PC-9 (cell line): ENCODE results near the gene TPH1. TPM values are rescaled to one million over a fixed set of nuclear protein-coding genes. Genes with fewer than 3 reads are reported as not detected.

Experiments used
- BruUV-seq: library from RNA; stranded (reverse); fragments of 400-500 nt; replicated peaks from 2 replicates; lab custom pipeline; 2021; lab: Mats Ljungman, UMichigan
- CTCF ChIA-PET: fragments of 300-600 bp; sonication (Branson Sonifier 250); formaldehyde crosslinking; loops from one replicate; lab custom pipeline; 2022; ENCODE audit warnings: antibody characterized with exemption; lab: Charles Lee
- POLR2A ChIA-PET: fragments of 300-600 bp; sonication (Branson Sonifier 250); formaldehyde crosslinking; loops from one replicate; lab custom pipeline; 2022; ENCODE audit warnings: antibody characterized with exemption; ENCODE audit not compliant: unreplicated experiment; lab: Charles Lee
- DNase-seq, 2 experiments: peaks; one replicate each; pipeline versions ENCODE4 v3.0.0 to v3.0.0-alpha.2; 2015 to 2022; ENCODE audit warnings: mixed read lengths in 1 of 2
- H2AFZ ChIP-seq: fragments of 200-600 bp; sonication (generic); 2 replicates; pipeline ENCODE4 v1.8.1; 2017; ENCODE audit warnings: antibody characterized with exemption
- H3F3A ChIP-seq: fragments of 200-600 bp; sonication (generic); 2 replicates; pipeline ENCODE4 v1.8.1; 2017; ENCODE audit warnings: antibody characterized with exemption, mild to moderate bottlenecking, low read depth; ENCODE audit not compliant: insufficient read depth
- H3K27ac ChIP-seq: fragments of 200-600 bp; sonication (generic); 2 replicates; pipeline ENCODE4 v1.6.1; 2016; ENCODE audit warnings: mixed run types
- H3K27me3 ChIP-seq: fragments of 200-600 bp; sonication (generic); 2 replicates; pipeline ENCODE4 v1.6.1; 2016; ENCODE audit warnings: low read depth, mixed run types; ENCODE audit not compliant: insufficient read depth
- H3K36me3 ChIP-seq: fragments of 200-600 bp; sonication (generic); 2 replicates; pipeline ENCODE4 v1.6.1; 2016; ENCODE audit warnings: low read depth, mixed run types
- H3K4me1 ChIP-seq: fragments of 200-600 bp; sonication (generic); replicated peaks from 2 replicates; pipeline ENCODE4 v1.6.1; 2016; ENCODE audit warnings: mixed run types; ENCODE audit not compliant: insufficient read depth
- H3K4me2 ChIP-seq: fragments of 200-600 bp; sonication (generic); 2 replicates; pipeline ENCODE4 v1.6.1; 2017; ENCODE audit warnings: mixed run types
- H3K4me3 ChIP-seq: fragments of 200-600 bp; sonication (generic); 2 replicates; pipeline ENCODE4 v1.6.1; 2016; ENCODE audit warnings: mixed run types
- H3K79me2 ChIP-seq: fragments of 200-600 bp; sonication (generic); 2 replicates; pipeline ENCODE4 v1.6.1; 2017; ENCODE audit warnings: low read depth, mixed run types
- H3K9me2 ChIP-seq: fragments of 200-600 bp; sonication (generic); 2 replicates; pipeline ENCODE4 v1.8.1; 2017; ENCODE audit warnings: mild to moderate bottlenecking; ENCODE audit not compliant: insufficient read depth
- H3K9me3 ChIP-seq: fragments of 200-600 bp; sonication (generic); 2 replicates; pipeline ENCODE4 v1.8.1; 2016; ENCODE audit warnings: low read depth; ENCODE audit not compliant: insufficient read depth
- H4K20me1 ChIP-seq: fragments of 200-600 bp; sonication (generic); 2 replicates; pipeline ENCODE4 v1.8.1; 2017; ENCODE audit not compliant: insufficient read depth
- CTCF ChIP-seq: fragments of 200-600 bp; sonication (generic); conservative IDR thresholded peaks from 2 replicates; pipeline ENCODE4 v1.6.1; 2017; ENCODE audit warnings: mixed run types, antibody characterized with exemption, mild to moderate bottlenecking, moderate library complexity
- EZH2 ChIP-seq: fragments of 200-600 bp; sonication (generic); IDR thresholded peaks from 2 replicates; pipeline ENCODE4 v1.8.0; 2017; ENCODE audit warnings: antibody characterized with exemption, low read depth
- intact Hi-C: fragments of 100-400 bp; cut with micrococcal nuclease; formaldehyde crosslinking; loops from one replicate; pipeline ENCODE4 v1.10.0; 2022; ENCODE audit not compliant: unreplicated experiment
- total RNA-seq: library from RNA; stranded (reverse); gene quantifications from 2 replicates; pipeline ENCODE4 v1.2.3, GENCODE V29; 2021

TPH1 gene
- total RNA-seq, 1 experiment from 2014 or later: not detected

GRCh38 chr11:18071098-18071705 lies 25.1 kb upstream of the TPH1 start:
- Histone ChIP-seq H3K4me2 (no peak overlapping the region), H3K27me3 (no peaks in the 10 kb centered on the region), H3K36me3 (no peaks in the 10 kb centered on the region), H3K27ac (no peak overlapping the region), H3K9me2 (no peaks in the 10 kb centered on the region), H3K4me1 (no peaks in the 10 kb centered on the region), H4K20me1 (no peaks in the 10 kb centered on the region), H3K9me3 (no peaks in the 10 kb centered on the region), H3K4me3 (no peak overlapping the region), H3F3A (no peaks in the 10 kb centered on the region), H2AFZ (no peak overlapping the region), H3K79me2 (no peaks in the 10 kb centered on the region)
- BruUV-seq: no TSS peak
- ChIA-PET POLR2A (no interaction called here), CTCF (no interaction called here)
- DNase-seq: no peak
- TF ChIP-seq EZH2 (no peak), CTCF (no peak)
- intact Hi-C loops: no loop called here

- H4K20me1 ChIP-seq: no peaks in the 10 kb centered on the region
- no peaks in the 10 kb centered on the region for H3K36me3 ChIP-seq
- no peak overlapping the region for H2AFZ ChIP-seq
- H3K4me2 ChIP-seq: no peak overlapping the region
- CTCF ChIA-PET: no interaction called here
- BruUV-seq: no TSS peak
- H3K79me2 ChIP-seq: no peaks in the 10 kb centered on the region
- no peak for DNase-seq
- no peak for TF ChIP-seq CTCF
- no peak for TF ChIP-seq EZH2
- H3K27ac ChIP-seq: no peak overlapping the region
- H3K4me3 ChIP-seq: no peak overlapping the region
- H3K9me3 ChIP-seq: no peaks in the 10 kb centered on the region
- no peaks in the 10 kb centered on the region for H3K4me1 ChIP-seq
- no peaks in the 10 kb centered on the region for H3K9me2 ChIP-seq
- intact Hi-C loops: no loop called here
- H3F3A ChIP-seq: no peaks in the 10 kb centered on the region
- H3K27me3 ChIP-seq: no peaks in the 10 kb centered on the region
- POLR2A ChIA-PET: no interaction called here
These were observed 21.3 kb upstream of the TPH1 start for GRCh38 chr11:18067372-18067771.

- Histone ChIP-seq H3K36me3 (no peaks in the 10 kb centered on the region), H3K9me3 (no peaks in the 10 kb centered on the region), H3K4me3 (no peak overlapping the region), H2AFZ (no peak overlapping the region), H3K27me3 (no peaks in the 10 kb centered on the region), H4K20me1 (no peaks in the 10 kb centered on the region), H3F3A (no peaks in the 10 kb centered on the region), H3K9me2 (no peaks in the 10 kb centered on the region), H3K27ac (no peak overlapping the region), H3K4me1 (no peaks in the 10 kb centered on the region), H3K79me2 (no peaks in the 10 kb centered on the region), H3K4me2 (no peak overlapping the region)
- CTCF ChIA-PET: no interaction called here
- TF ChIP-seq CTCF (no peak), EZH2 (no peak)
- no TSS peak for BruUV-seq
- DNase-seq: no peak
- intact Hi-C loops: no loop called here
- POLR2A ChIA-PET: no interaction called here
These were observed 20.6 kb upstream of the TPH1 start for GRCh38 chr11:18066626-18067025.
